ENCODE measurements around the gene INTS1.

- TF ChIP-seq CTCF (IDR thresholded peaks at IDR 0.05) = no peak
- no peak for TF ChIP-seq POLR2A (IDR thresholded peaks at IDR 0.05)
Measured at GRCh38 chr7:1459512-1459892, 44.7 kb downstream of the INTS1 start.
